Stimulated activated CD8-positive, alpha-beta memory T cell treated with anti-CD3 and anti-CD28 coated beads, Interleukin-4, amount 100 ng/mL, for 48 hours (primary cell): ENCODE results near the gene ACOT7.

ENCODE experiments used
- DNase-seq: peaks from one replicate; pipeline ENCODE4 v3.0.0-alpha.2; 2020

The ACOT7 gene

DNA sequence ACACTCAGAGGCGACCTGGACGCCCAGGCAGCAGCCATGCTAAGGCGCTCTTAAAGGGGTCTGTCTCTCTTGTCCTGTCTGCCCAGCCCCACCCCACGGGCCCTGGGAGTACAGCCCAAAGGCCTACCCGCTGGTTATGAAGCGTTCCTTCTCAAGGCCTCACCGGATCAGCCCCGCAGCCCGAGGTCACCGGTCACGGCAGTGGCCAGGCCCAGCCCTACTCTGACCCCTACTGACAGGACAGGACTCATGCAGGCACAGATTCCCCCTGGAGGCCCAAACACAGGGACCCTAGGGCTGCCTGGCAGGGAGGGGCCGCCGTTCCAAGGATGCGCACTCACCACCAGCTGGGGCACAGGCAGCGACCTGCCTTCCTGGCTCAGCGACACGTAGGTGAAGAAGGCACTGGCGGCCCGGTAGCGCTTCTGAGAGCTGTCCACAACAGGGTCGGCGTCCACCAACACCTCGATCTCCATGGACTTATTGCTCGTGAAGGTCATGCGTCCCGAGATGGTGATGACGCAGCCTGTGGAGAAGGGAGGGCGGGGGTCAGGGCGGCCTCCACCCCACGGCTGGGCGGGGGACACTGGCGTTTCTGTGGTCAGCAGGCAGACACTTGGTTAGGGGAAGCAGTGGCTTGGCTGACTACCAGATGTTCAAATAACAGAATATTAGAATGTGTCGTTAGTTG, 112.7 kb downstream of the ACOT7 start:
- DNase-seq: no peak

- DNase-seq: no peak
These were observed 113.8 kb downstream of the ACOT7 start for GRCh38 chr1:6279613-6280383.

DNA sequence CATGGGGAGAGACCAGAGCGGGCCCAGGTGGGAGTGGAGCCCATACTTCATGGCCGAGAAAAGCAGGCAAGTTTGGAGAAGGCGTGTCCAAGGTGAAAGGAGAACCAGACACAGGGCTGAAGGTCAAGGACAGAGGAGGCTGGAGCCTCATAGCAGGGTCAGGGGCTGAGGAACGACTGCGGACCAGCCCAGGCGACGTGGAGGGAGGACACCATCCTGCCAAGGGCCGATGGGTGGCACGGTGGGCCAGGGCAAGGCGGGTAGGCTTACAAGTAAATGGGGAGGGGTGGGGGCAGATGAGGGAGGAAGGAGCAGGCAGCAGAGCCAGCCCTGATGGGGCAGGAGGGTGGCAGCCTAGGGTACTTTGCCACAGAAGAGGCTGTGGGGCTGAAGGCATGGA, 114.5 kb downstream of the ACOT7 start:
- DNase-seq: no peak

- no peak for DNase-seq
These were observed 115.3 kb downstream of the ACOT7 start for GRCh38 chr1:6278263-6278662.

- DNase-seq: no peak
These were observed 116.6 kb downstream of the ACOT7 start for GRCh38 chr1:6276811-6277555.

DNA sequence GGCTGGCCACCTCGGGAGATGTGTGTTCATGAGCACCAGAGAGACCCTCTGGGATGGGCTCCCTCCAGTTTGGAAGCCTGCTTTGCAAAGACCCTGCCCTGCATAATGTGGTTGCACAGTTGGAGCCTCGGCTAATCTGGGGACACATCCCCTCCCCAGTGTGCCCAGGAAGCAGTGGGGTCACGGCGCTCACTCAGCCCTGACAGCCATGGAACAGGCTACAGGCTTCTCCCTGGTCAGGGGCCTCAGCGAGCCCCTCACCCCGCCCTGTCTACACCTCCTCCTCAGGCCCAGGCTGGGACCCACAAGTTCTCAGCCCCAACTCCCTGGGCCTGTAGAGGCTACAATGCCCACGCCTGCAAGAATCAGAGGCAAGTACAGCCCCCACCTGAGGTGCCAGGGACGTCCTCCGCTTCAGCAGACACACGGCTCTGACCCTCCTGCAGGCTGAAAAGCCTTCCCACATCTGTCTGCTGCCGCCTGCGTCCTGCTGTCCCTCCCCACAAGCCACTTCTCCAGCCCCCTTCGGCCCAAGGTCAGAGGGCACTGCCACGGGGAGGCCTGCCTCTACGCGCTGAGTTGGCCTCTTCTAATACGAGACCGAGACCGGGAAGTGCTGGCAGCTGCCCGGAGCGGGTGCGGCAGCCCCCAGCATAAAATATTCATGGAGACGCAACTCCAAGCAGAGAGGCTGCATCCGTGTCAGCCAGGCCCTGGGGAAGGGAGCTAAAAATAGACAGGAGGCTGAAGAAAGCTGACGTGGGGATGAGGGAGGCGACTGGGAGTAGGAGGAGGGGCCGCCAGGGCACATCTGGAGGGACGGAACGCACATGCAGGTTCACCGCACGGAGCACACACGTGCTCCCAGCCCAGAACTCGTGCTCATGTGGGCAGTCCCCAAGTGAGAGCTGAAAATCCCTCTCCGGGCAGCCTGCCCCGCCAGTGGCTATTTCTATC, 117.5 kb downstream of the ACOT7 start:
- DNase-seq: no peak

DNA sequence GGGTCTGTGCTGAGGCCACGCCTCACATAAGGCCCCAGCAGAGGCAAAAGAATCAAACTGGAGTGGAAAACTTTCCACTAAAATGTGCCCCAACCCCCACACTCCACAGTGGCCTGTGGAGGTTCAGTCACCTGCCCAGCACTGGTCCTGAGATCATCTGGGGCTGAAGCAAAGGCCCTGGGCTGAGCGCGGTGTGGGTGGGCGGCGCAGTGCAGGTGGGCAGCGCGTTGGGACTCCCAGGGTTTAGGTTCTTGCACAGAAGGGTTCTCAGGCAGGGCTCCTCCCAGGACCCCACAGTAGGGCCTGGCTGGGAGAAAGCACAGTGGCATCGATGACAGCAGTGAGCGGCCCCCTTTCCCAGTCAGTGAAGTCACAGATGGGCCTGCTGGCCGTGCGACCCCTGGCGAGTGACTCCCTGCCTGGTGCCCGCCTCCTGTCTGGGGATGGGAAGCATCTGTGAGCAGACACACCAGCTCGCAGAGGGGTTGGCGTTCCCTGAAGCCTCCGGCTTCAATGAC, 118.9 kb downstream of the ACOT7 start:
- no peak for DNase-seq

DNA sequence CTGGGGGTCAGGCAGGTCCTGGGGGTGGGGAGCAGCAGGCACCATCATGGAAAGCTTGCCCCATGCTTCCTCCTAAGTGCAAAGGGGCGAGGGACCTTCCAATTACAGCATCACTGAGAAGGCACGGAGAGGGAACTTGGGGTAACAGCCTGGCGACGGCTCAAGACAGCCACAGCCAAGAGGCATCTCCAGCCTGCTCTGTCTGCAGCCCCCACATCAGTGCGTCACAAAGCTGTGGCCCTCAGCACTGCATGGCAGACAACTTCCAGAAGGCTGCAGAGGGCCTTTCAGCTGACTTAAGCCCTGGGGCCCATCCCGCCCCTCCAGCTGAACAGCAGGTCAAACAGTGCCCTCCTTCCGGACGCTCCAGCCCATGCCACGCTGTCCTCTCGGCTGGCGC, 119.5 kb downstream of the ACOT7 start:
- DNase-seq: no peak

- no peak for DNase-seq
These were observed 120.1 kb downstream of the ACOT7 start for GRCh38 chr1:6273380-6273891.

GRCh38 chr1:6272868-6273267, 120.7 kb downstream of the ACOT7 start:
- DNase-seq: no peak

GRCh38 chr1:6272452-6272851, 121.1 kb downstream of the ACOT7 start:
- no peak for DNase-seq

GRCh38 chr1:6271554-6271953, 122.0 kb downstream of the ACOT7 start:
- no peak for DNase-seq

GRCh38 chr1:6271006-6271405, 122.6 kb downstream of the ACOT7 start:
- no peak for DNase-seq

GRCh38 chr1:6270401-6270800, 123.2 kb downstream of the ACOT7 start:
- DNase-seq: no peak

DNA sequence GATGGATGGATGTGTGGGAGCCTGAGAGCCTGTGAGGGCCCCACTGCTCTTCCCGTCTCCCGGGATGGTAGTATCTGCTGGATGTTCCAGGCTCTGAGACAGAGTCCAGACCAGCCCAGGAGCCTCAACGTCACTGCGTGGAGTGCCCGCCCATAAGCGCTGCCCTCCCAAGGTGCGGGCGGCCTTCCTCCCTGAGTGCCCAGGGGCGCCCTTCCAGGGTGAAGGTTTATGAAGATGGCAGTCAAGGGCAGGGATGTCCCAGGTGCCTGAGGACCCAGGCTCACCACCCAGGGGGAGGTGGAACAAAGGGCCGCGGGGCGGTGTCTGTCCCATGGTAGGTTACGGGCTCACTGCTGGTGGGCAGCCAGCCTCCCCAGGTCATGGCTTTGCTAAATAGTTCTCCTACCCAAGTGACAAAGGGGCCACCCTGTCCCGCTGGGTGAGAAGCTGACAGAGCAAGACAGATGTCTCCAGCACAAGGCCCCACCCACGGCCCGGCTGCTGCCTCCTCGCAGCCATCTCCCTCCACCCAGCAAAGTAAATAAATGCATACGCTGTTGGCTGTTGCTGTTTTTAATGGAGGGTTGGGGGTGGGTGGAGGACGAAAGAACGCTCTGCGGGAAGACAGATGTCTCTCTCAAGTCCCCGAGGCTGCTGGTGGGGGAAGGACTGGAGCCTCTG, 123.7 kb downstream of the ACOT7 start:
- DNase-seq: no peak

- DNase-seq: no peak
These were observed 124.3 kb downstream of the ACOT7 start for GRCh38 chr1:6269296-6269695.

DNA sequence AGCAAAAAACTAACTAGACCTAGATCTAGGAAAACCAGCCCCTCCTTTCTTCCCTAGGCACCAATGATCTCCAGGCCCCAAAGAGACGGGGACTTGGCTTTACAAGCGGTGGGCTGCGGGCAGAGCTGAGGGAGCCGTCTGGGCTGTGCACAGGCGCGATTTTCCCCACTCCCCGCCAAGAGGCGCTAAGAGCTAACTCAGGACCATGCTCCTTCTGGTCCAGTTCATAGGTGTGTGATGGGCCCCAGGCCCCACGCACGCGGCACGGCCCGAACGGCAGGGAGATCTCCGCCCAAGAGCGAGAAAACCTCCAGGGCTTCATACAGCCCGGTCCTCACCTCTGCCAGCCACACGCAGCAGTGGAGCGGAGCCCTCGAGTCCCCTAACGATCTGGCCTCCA, 125.2 kb downstream of the ACOT7 start:
- no peak for DNase-seq

DNA sequence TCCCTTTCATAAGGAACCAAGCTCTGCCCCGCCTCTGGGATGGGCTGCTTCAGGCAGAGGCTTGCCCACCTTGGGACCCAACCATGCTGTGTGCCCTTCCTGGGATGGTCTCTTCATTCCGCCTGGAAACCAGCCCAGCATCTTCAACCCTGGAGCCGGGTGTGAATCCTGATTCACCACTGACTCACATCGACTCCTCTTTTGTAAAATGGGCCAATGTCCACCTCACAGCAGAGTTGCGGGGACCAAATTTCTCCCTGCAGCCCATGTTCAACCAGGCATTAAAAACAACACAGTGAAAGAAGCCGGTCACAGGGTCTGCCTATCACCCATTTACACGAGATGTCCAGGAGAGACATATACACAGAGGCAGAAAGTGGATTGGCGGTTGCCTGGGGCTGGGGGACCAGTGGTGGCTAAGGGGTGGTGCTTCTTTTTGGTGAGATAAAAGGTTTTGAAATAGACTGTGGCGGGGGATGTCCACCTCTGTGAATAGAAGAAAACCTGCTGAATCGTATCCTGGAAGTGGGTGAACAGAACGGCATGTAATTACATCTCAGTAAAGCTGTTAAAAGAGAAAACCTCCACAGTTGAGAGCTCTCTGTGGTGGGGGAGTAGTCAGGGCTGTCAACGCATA, 125.8 kb downstream of the ACOT7 start:
- no peak for DNase-seq

DNA sequence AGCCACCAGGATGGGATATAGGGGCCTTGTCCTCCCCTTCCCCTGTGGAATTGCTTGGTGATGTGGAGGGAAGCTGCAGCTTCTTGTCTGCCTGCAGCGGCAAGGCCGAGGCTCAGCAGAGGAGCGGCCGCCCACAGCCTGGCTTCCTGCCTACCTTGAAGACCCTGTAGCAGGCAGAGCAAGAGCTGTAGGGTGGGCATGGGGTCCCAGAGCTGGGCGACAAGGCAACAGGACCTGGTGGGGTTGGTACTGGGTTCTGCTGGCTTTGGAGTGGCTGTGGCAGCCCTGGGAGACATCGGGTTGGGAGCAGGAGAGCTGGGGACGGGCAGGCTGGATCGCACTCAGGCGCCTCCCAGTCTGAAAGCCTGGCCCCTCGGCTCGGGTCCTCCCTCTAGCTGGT, 126.9 kb downstream of the ACOT7 start:
- DNase-seq: no peak

GRCh38 chr1:6265151-6265550, 128.4 kb downstream of the ACOT7 start:
- no peak for DNase-seq

DNA sequence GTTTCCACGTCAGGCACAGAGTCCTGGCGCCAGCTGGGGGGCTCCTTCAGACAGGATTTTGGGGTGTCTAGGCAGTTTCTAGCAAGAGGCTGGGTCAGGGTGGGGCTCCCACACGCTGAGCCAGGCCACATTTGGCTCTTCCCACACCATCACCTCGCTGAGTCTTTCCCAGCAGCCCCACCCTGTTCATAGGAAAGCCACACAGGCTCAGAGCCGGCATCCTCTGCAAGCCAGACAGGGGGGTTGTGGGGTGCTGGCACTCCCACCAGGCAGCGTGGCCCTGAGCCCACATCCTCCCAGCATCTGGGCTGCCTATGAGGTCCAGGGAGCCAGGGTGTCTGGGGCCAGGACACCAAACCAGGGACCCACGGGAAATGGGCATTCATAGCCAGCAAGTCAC, 129.9 kb downstream of the ACOT7 start:
- DNase-seq: no peak
